ENCODE data around the gene TRAF3.

DNA sequence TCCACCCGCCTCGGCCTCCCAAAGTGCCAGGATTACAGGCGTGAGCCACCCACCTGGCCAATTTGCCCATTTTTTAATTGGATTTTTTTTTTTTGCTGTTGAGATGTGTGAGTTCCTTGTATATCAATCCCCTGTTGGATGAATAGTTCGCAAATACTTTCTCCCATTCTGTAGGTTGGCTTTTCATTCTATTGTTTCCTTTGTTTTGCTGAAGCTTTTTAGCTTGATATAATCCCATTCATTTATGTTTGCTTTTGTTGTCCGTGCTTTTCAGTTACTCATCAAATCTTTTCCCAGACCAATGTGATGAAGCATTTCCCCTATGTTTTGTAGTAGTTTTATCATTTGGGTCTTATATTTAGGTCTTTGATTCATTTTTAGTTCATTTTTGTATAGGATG is 36.4 kb downstream of the TRAF3 start:
- TF ChIP-seq CTCF (IDR thresholded peaks at IDR 0.05; ENCODE audit: low read depth, low read length, missing input control) = no peak
- TF ChIP-seq SP1 (IDR thresholded peaks at IDR 0.05) = no peak
- no peak for TF ChIP-seq ZBTB33 (IDR thresholded peaks at IDR 0.05)
- TF ChIP-seq TAF1 (conservative IDR thresholded peaks at IDR 0.05) = no peak
- TF ChIP-seq, protein P1, sequence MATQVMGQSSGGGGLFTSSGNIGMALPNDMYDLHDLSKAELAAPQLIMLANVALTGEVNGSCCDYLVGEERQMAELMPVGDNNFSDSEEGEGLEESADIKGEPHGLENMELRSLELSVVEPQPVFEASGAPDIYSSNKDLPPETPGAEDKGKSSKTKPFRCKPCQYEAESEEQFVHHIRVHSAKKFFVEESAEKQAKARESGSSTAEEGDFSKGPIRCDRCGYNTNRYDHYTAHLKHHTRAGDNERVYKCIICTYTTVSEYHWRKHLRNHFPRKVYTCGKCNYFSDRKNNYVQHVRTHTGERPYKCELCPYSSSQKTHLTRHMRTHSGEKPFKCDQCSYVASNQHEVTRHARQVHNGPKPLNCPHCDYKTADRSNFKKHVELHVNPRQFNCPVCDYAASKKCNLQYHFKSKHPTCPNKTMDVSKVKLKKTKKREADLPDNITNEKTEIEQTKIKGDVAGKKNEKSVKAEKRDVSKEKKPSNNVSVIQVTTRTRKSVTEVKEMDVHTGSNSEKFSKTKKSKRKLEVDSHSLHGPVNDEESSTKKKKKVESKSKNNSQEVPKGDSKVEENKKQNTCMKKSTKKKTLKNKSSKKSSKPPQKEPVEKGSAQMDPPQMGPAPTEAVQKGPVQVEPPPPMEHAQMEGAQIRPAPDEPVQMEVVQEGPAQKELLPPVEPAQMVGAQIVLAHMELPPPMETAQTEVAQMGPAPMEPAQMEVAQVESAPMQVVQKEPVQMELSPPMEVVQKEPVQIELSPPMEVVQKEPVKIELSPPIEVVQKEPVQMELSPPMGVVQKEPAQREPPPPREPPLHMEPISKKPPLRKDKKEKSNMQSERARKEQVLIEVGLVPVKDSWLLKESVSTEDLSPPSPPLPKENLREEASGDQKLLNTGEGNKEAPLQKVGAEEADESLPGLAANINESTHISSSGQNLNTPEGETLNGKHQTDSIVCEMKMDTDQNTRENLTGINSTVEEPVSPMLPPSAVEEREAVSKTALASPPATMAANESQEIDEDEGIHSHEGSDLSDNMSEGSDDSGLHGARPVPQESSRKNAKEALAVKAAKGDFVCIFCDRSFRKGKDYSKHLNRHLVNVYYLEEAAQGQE (IDR thresholded peaks at IDR 0.05) = no peak
- TF ChIP-seq FOXA1 (IDR thresholded peaks at IDR 0.05) = no peak
- no peak for TF ChIP-seq FOXA2 (IDR thresholded peaks at IDR 0.05)
- TF ChIP-seq JUND (IDR thresholded peaks at IDR 0.05) = no peak
- TF ChIP-seq HNF4A (conservative IDR thresholded peaks at IDR 0.05) = no peak
- TF ChIP-seq GABPA (IDR thresholded peaks at IDR 0.05 in 1 of 2, conservative IDR thresholded peaks at IDR 0.05 in 1 of 2) = no peak
- TF ChIP-seq RXRA (IDR thresholded peaks at IDR 0.05) = no peak
- no peak for TF ChIP-seq MAX (IDR thresholded peaks at IDR 0.05)
- TF ChIP-seq, protein P2, sequence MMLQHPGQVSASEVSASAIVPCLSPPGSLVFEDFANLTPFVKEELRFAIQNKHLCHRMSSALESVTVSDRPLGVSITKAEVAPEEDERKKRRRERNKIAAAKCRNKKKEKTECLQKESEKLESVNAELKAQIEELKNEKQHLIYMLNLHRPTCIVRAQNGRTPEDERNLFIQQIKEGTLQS (IDR thresholded peaks at IDR 0.05) = no peak
- no peak for TF ChIP-seq YY1 (IDR thresholded peaks at IDR 0.05)

Data from liver (tissue), 3 donors.